CD14-positive monocyte (primary cell): ENCODE measurements around the gene EML4. TPM values are rescaled to one million over a fixed set of nuclear protein-coding genes. Genes with fewer than 3 reads are reported as not detected.
A peak's percentile ranks its signal among the peaks of the same experiment; 100 is the strongest.

Experiments
- DNase-seq, 3 donors: peaks; one replicate each; pipeline ENCODE4 v3.0.0-alpha.2; 2011 to 2022
- H2AFZ ChIP-seq: 2 replicates; pipeline ENCODE4 v1.6.0; 2012; ENCODE audit warnings: mild to moderate bottlenecking, low read depth, low read length, inconsistent platforms; ENCODE audit not compliant: insufficient read depth, poor library complexity, severe bottlenecking
- H3K27ac ChIP-seq, 2 donors: 1 replicate in 1 of 2; 2 replicates in 1 of 2; pipeline ENCODE4 v1.5.1; 2012 to 2013; ENCODE audit warnings: low read length in 2 of 2, control low read depth in 1 of 2, inconsistent platforms in 1 of 2, low read depth in 1 of 2, mild to moderate bottlenecking in 1 of 2
- H3K27me3 ChIP-seq, 2 donors: one replicate each; pipeline versions ENCODE4 v1.6.0 to v1.6.1; 2011 to 2013; ENCODE audit warnings: low read length in 2 of 2; ENCODE audit not compliant: control insufficient read depth in 2 of 2, insufficient read depth in 2 of 2
- H3K36me3 ChIP-seq, 2 donors: replicated peaks in 1 of 2; 1 replicate in 1 of 2; 2 replicates in 1 of 2; pipeline versions ENCODE4 v1.5.1 to v1.6.1; 2012 to 2013; ENCODE audit warnings: low read length in 2 of 2, control low read depth in 1 of 2, inconsistent platforms in 1 of 2, mild to moderate bottlenecking in 1 of 2; ENCODE audit not compliant: insufficient read depth in 2 of 2, control insufficient read depth in 1 of 2
- H3K4me1 ChIP-seq, 2 donors: 1 replicate in 1 of 2; 2 replicates in 1 of 2; pipeline versions ENCODE4 v1.5.1 to v1.6.1; 2012 to 2013; ENCODE audit warnings: low read length in 2 of 2, control low read depth in 1 of 2, inconsistent platforms in 1 of 2, mild to moderate bottlenecking in 1 of 2, moderate library complexity in 1 of 2; ENCODE audit not compliant: insufficient read depth in 2 of 2, control insufficient read depth in 1 of 2
- H3K4me2 ChIP-seq: replicated peaks from 2 replicates; pipeline ENCODE3; 2012; ENCODE audit warnings: low read length, moderate library complexity, mild to moderate bottlenecking; ENCODE audit not compliant: poor library complexity, severe bottlenecking; ENCODE audit errors: extremely low read depth
- H3K4me3 ChIP-seq, 3 experiments: fragments of 200-600 bp in 1 of 3; sonication (generic) in 1 of 3; replicated peaks in 1 of 3; 1 replicate in 2 of 3; 2 replicates in 1 of 3; pipeline ENCODE4 v1.5.1; 2011 to 2013; ENCODE audit warnings: low read length in 3 of 3, mild to moderate bottlenecking in 3 of 3, control low read depth in 2 of 3, low read depth in 2 of 3, inconsistent platforms in 1 of 3, moderate library complexity in 1 of 3
- H3K79me2 ChIP-seq: 2 replicates; pipeline ENCODE4 v1.6.0; 2012; ENCODE audit warnings: mild to moderate bottlenecking, control low read depth, inconsistent platforms, low read length, moderate library complexity; ENCODE audit not compliant: insufficient read depth
- H3K9ac ChIP-seq: 2 replicates; pipeline ENCODE4 v1.6.0; 2017; ENCODE audit warnings: low read length, mild to moderate bottlenecking; ENCODE audit not compliant: insufficient read depth, poor library complexity, severe bottlenecking
- H3K9me3 ChIP-seq, 2 donors: replicated peaks in 1 of 2; 1 replicate in 1 of 2; 2 replicates in 1 of 2; pipeline versions ENCODE4 v1.5.1 to v1.6.1; 2012 to 2013; ENCODE audit warnings: low read length in 2 of 2, control low read depth in 1 of 2; ENCODE audit not compliant: control insufficient read depth in 1 of 2, insufficient read depth in 1 of 2
- H4K20me1 ChIP-seq: 2 replicates; pipeline ENCODE4 v1.6.0; 2012; ENCODE audit warnings: mild to moderate bottlenecking, low read length, control low read depth, moderate library complexity; ENCODE audit not compliant: insufficient read depth
- H3K27ac Mint-ChIP-seq, 7 donors: one replicate each; pipeline ENCODE4 v1.8.0; 2020; ENCODE audit warnings: mild to moderate bottlenecking in 7 of 7, mixed read lengths in 7 of 7, moderate library complexity in 6 of 7, inconsistent platforms in 2 of 7
- H3K27me3 Mint-ChIP-seq, 3 donors: one replicate each; pipeline ENCODE4 v1.8.0; 2021 to 2022; ENCODE audit warnings: low read depth in 3 of 3, mild to moderate bottlenecking in 3 of 3, mixed read lengths in 3 of 3, moderate library complexity in 3 of 3, inconsistent platforms in 1 of 3
- H3K36me3 Mint-ChIP-seq, 2 donors: one replicate each; pipeline ENCODE4 v1.8.0; 2020; ENCODE audit warnings: mixed read lengths in 2 of 2, inconsistent platforms in 1 of 2, mild to moderate bottlenecking in 1 of 2
- H3K4me1 Mint-ChIP-seq: one replicate; pipeline ENCODE4 v1.8.0; 2020; ENCODE audit warnings: mild to moderate bottlenecking, mixed read lengths
- H3K4me3 Mint-ChIP-seq, 2 donors: one replicate each; pipeline ENCODE4 v1.8.0; 2020; ENCODE audit warnings: mild to moderate bottlenecking in 2 of 2, mixed read lengths in 2 of 2, moderate library complexity in 1 of 2
- H3K9me3 Mint-ChIP-seq, 7 donors: one replicate each; pipeline ENCODE4 v1.8.0; 2020 to 2022; ENCODE audit warnings: mixed read lengths in 7 of 7, mild to moderate bottlenecking in 6 of 7, moderate library complexity in 6 of 7, inconsistent platforms in 2 of 7
- CTCF ChIP-seq: fragments of 200-600 bp; IDR thresholded peaks from one replicate; pipeline ENCODE4 v1.8.0; 2022; ENCODE audit warnings: antibody characterized with exemption, mild to moderate bottlenecking
- WGBS: methylation state at CpG from one replicate; pipeline ENCODE4 v1.1.5; 2013; ENCODE audit warnings: missing lambda C conversion rate; ENCODE audit not compliant: insufficient coverage; 5-methylcytosine and 5-hydroxymethylcytosine counted together
- intact Hi-C, 2 donors: fragments of 100-400 bp; cut with micrococcal nuclease; formaldehyde crosslinking; loops; one replicate each; pipeline versions ENCODE4 v1.15.0 to v1.15.1; 2023
- polyA plus RNA-seq, 3 donors: library from polyadenylated mRNA; depleted of rRNA in 1 of 3; unstranded in 2 of 3; stranded (reverse) in 1 of 3; fragments of 300-500 nt in 2 of 3; fragments of >200 nt in 1 of 3; fragmentation: Illumina TruSeq in 2 of 3; gene quantifications; 1 replicate in 2 of 3; 2 replicates in 1 of 3; pipeline ENCODE4 v1.2.3, GENCODE V29; 2012 to 2021

EML4 gene
- polyA plus RNA-seq, 3 donors: 11.5 to 24.3 (median 15.0) TPM

DNA sequence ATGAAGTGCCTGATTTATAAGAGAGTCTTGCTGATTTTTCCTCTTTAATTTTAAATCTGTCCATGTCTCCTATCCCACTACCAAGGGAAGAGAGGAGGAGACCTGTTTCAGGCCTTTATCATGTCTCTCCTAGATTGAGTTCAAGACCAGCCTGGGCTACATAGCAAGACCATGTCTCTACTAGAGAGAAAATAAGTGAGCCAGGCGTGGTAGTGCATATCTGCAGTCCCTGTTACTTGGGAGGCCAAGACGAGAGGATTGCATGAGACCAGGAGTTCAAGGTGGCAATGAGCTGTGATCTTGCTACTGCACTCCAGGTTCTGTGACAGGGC lies 20.0 kb downstream of the EML4 start:
- Histone ChIP-seq H3K9me3 (no peaks in the 10 kb centered on the region), H3K4me1 (peaks cover 8 to 18% of the 10 kb centered on the region in 2 donors), H3K4me2 (no peak overlapping the region), H4K20me1 (peaks cover 94% of the 10 kb centered on the region), H2AFZ (no peak overlapping the region), H3K36me3 (no peaks in the 10 kb centered on the region), H3K79me2 (peaks cover 82% of the 10 kb centered on the region), H3K9ac (no peak overlapping the region), H3K27me3 (no peaks in the 10 kb centered on the region), H3K27ac (no peak overlapping the region), H3K4me3 (no peak overlapping the region)
- Mint-ChIP-seq H3K4me3 (no peak overlapping the region), H3K9me3 (no peaks in the 10 kb centered on the region), H3K27me3 (no peaks in the 10 kb centered on the region), H3K4me1 (peaks cover 22% of the 10 kb centered on the region), H3K36me3 (peaks cover 6 to 12% of the 10 kb centered on the region in 2 donors), H3K27ac (peak overlapping the region in 1 of 7 donors; percentile 7)
- no peak for TF ChIP-seq CTCF
- DNase-seq: no peak
- intact Hi-C loops: no loop called here
- WGBS: 100% methylated on average over 2 of the region's 2 CpGs

- WGBS: 100% methylated on average over 1 of the region's 2 CpGs
- no peak overlapping the region for H3K9ac ChIP-seq
- H3K4me1 Mint-ChIP-seq: peaks cover 27% of the 10 kb centered on the region
- H3K27ac ChIP-seq: no peak overlapping the region
- DNase-seq: no peak
- no peak for TF ChIP-seq CTCF
- no peaks in the 10 kb centered on the region for H3K27me3 ChIP-seq
- no peak overlapping the region for H3K4me3 Mint-ChIP-seq
- no peaks in the 10 kb centered on the region for H3K9me3 ChIP-seq
- no peaks in the 10 kb centered on the region for H3K9me3 Mint-ChIP-seq
- H2AFZ ChIP-seq: no peak overlapping the region
- H3K36me3 Mint-ChIP-seq: peaks cover 5 to 12% of the 10 kb centered on the region in 2 donors
- peaks cover 82% of the 10 kb centered on the region for H3K79me2 ChIP-seq
- peak overlapping the region in 2 of 7 donors; percentile 3 to 4 for H3K27ac Mint-ChIP-seq
- H3K4me3 ChIP-seq: no peak overlapping the region
- no peaks in the 10 kb centered on the region for H3K36me3 ChIP-seq
- peaks cover 89% of the 10 kb centered on the region for H4K20me1 ChIP-seq
- no peak overlapping the region for H3K4me2 ChIP-seq
- H3K4me1 ChIP-seq: peaks cover 13 to 22% of the 10 kb centered on the region in 2 donors
- H3K27me3 Mint-ChIP-seq: no peaks in the 10 kb centered on the region
- intact Hi-C loops: no loop called here
Observed at GRCh38 chr2:42190191-42190590, 21.0 kb downstream of the EML4 start.
